ENCODE data around the gene SOX5. TPM values are rescaled to one million over a fixed set of nuclear protein-coding genes. Genes with fewer than 3 reads are reported as not detected.
A peak's percentile ranks its signal among the peaks of the same experiment; 100 is the strongest.

SOX5 gene
- total and polyA plus RNA-seq, 9 of the 15 experiments (the other 6 are each of a cell fraction or from before 2014, with no cell fraction given), result 8.3 to 16.5 (median 11.9) TPM

GRCh38 chr12:23504043-23504442 is 445.4 kb downstream of the SOX5 start:
- Histone ChIP-seq H3K4me2 (ENCODE audit: insufficient read depth, low read length) (0 out of 2 replicates have a peak overlapping the region, but pooled peaks have one; percentile 2), H3K4me3 (no peak overlapping the region), H3K27me3 (ENCODE audit: control insufficient read depth in 2 of 2, insufficient read depth in 2 of 2, low read length in 2 of 2) (no peaks in the 10 kb centered on the region), H3K9me3 (replicated peaks; ENCODE audit: control insufficient read depth, insufficient read depth, low read depth, low read length) (no peaks in the 10 kb centered on the region; the same call in none of the 2 replicates), H3K36me3 (ENCODE audit: control insufficient read depth, insufficient read depth, low read length) (peaks cover 19% of the 10 kb centered on the region; the same call in 2 of the 3 replicates), H3K9me1 (ENCODE audit: control insufficient read depth, insufficient read depth, low read length) (no peaks in the 10 kb centered on the region), H2AFZ (ENCODE audit: low read depth, low read length) (peak overlapping the region; percentile 4; the same call in 1 of the 2 replicates), H3K79me2 (ENCODE audit: control insufficient read depth, insufficient read depth, low read length) (peaks cover 68% of the 10 kb centered on the region), H3K27ac (ENCODE audit: extremely low read depth, low read depth, low read length) (no peak overlapping the region), H4K20me1 (replicated peaks; ENCODE audit: control insufficient read depth, insufficient read depth, low read length) (no peaks in the 10 kb centered on the region), H3K9ac (ENCODE audit: insufficient read depth in 1 of 2, low read depth in 2 of 2, low read length in 2 of 2) (no peak overlapping the region), H3K4me1 (replicated peaks in 1 of 2; ENCODE audit: control insufficient read depth in 2 of 2, insufficient read depth in 2 of 2, low read length in 2 of 2) (peaks cover 0 to 13% of the 10 kb centered on the region in 2 experiments; a peak in 3 of 5 replicates)
- 41% methylated on average over 2 of the region's 2 CpGs for WGBS (ENCODE audit: insufficient coverage, low coverage, missing lambda C conversion rate)
- ChIA-PET POLR2A (interaction anchor here (0.6 to 1.8 kb wide), 2 partner anchors 8 to 265 kb away, joined by 3 to 6 read pairs; no protein-coding TSS in a partner anchor), CTCF (ENCODE audit: low intra/inter-chr PET ratio) (no interaction called here)
- ATAC-seq (peak; percentile 93), FAIRE-seq (no peak), DNase-seq (ENCODE audit: extremely low read depth in 1 of 4, low spot score in 3 of 4) (peak; percentile 27 to 63 (median 38))
- intact Hi-C loops (cut with micrococcal nuclease) (loop anchor here (10.0 kb wide), 1 partner anchor 299 kb away; no protein-coding TSS in a partner anchor), in situ Hi-C loops (cut with MboI) (no loop called here)
- no TSS peak for BruUV-seq (replicated peaks)
- TF ChIP-seq ZNF561 (CRISPR knock-in tag; conservative IDR thresholded peaks at IDR 0.05) (no peak), RAD21 (CRISPR knock-in tag; conservative IDR thresholded peaks at IDR 0.05 in 1 of 2, IDR thresholded peaks at IDR 0.05 in 1 of 2) (peak; percentile 20 to 70; a peak in 2 of 4 replicates), CREB3 (tag; conservative IDR thresholded peaks at IDR 0.05; ENCODE audit: low read depth) (no peak), FOXJ2 (tag; IDR thresholded peaks at IDR 0.05) (no peak), GTF2A2 (tag; IDR thresholded peaks at IDR 0.05) (no peak), TCF15 (CRISPR knock-in tag; IDR thresholded peaks at IDR 0.05) (no peak), ERF (CRISPR knock-in tag; IDR thresholded peaks at IDR 0.05) (no peak), ZNF589 (CRISPR knock-in tag; IDR thresholded peaks at IDR 0.05; ENCODE audit: low read depth) (no peak)
- TF ChIP-seq, protein P1, sequence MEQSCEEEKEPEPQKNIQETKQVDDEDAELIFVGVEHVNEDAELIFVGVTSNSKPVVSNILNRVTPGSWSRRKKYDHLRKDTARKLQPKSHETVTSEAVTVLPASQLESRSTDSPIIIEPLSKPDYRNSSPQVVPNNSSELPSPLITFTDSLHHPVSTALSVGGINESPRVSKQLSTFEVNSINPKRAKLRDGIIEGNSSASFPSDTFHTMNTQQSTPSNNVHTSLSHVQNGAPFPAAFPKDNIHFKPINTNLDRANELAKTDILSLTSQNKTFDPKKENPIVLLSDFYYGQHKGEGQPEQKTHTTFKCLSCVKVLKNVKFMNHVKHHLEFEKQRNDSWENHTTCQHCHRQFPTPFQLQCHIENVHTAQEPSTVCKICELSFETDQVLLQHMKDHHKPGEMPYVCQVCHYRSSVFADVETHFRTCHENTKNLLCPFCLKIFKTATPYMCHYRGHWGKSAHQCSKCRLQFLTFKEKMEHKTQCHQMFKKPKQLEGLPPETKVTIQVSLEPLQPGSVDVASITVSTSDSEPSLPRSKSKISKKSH (CRISPR knock-in tag; IDR thresholded peaks at IDR 0.05), result no peak
- TF ChIP-seq, protein P2, sequence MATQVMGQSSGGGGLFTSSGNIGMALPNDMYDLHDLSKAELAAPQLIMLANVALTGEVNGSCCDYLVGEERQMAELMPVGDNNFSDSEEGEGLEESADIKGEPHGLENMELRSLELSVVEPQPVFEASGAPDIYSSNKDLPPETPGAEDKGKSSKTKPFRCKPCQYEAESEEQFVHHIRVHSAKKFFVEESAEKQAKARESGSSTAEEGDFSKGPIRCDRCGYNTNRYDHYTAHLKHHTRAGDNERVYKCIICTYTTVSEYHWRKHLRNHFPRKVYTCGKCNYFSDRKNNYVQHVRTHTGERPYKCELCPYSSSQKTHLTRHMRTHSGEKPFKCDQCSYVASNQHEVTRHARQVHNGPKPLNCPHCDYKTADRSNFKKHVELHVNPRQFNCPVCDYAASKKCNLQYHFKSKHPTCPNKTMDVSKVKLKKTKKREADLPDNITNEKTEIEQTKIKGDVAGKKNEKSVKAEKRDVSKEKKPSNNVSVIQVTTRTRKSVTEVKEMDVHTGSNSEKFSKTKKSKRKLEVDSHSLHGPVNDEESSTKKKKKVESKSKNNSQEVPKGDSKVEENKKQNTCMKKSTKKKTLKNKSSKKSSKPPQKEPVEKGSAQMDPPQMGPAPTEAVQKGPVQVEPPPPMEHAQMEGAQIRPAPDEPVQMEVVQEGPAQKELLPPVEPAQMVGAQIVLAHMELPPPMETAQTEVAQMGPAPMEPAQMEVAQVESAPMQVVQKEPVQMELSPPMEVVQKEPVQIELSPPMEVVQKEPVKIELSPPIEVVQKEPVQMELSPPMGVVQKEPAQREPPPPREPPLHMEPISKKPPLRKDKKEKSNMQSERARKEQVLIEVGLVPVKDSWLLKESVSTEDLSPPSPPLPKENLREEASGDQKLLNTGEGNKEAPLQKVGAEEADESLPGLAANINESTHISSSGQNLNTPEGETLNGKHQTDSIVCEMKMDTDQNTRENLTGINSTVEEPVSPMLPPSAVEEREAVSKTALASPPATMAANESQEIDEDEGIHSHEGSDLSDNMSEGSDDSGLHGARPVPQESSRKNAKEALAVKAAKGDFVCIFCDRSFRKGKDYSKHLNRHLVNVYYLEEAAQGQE (IDR thresholded peaks at IDR 0.05; ENCODE audit: borderline replicate concordance), result peak; percentile 36; the same call in 1 of the 2 replicates
- TF ChIP-seq, protein P2 (CRISPR knock-in tag; IDR thresholded peaks at IDR 0.05; ENCODE audit: low read depth), result no peak
